Superior temporal gyrus (tissue), 1 donor: ENCODE measurements around the gene CHODL.

Experiments used
- DNase-seq: peaks from one replicate; pipeline ENCODE4 v3.0.0-alpha.2; 2016; ENCODE audit errors: extremely low spot score

The CHODL gene, protein sequence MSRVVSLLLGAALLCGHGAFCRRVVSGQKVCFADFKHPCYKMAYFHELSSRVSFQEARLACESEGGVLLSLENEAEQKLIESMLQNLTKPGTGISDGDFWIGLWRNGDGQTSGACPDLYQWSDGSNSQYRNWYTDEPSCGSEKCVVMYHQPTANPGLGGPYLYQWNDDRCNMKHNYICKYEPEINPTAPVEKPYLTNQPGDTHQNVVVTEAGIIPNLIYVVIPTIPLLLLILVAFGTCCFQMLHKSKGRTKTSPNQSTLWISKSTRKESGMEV

DNA sequence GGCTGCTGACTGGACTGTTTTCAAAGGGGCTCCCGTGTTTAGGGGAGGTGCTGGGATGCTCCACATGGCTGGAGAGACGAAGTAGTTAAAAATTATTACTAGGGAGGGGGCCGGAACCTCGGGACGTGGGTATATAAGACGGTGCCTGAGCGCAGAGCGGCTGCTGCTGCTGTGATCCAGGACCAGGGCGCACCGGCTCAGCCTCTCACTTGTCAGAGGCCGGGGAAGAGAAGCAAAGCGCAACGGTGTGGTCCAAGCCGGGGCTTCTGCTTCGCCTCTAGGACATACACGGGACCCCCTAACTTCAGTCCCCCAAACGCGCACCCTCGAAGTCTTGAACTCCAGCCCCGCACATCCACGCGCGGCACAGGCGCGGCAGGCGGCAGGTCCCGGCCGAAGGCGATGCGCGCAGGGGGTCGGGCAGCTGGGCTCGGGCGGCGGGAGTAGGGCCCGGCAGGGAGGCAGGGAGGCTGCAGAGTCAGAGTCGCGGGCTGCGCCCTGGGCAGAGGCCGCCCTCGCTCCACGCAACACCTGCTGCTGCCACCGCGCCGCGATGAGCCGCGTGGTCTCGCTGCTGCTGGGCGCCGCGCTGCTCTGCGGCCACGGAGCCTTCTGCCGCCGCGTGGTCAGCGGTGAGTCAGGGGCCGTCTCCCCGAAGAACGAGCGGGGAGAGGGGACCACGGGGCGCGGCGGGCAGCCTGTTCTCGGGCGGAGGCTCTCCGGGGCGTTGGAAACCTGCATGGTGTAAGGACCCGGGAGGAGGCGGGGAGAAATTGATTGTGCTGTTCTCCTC lies at the start of gene CHODL:
CHODL (plus strand) TSS at position 163 of the 793 bp plus-strand sequence; CDS start at position 554, 391 bp downstream.
- DNase-seq = no peak

DNA sequence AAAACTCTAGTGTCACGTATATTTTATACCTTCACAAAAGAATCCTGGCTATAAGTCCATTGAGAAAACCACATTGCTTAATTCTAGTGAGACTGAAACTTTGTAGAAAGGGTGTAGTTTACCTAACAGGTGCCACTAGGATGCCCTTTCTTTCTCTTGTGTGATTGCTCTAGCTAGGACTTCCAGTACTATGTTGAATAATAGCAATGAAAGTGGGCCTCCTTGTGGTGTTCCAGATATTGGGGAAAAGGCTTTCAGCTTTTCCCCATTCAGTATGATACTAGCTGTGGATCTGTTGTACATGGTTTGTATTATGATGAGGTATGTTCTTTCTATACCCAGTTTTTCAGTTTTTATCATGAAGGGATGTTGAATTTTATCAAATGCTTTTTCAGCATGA lies 39.7 kb upstream of the CHODL start:
- DNase-seq = no peak

DNA sequence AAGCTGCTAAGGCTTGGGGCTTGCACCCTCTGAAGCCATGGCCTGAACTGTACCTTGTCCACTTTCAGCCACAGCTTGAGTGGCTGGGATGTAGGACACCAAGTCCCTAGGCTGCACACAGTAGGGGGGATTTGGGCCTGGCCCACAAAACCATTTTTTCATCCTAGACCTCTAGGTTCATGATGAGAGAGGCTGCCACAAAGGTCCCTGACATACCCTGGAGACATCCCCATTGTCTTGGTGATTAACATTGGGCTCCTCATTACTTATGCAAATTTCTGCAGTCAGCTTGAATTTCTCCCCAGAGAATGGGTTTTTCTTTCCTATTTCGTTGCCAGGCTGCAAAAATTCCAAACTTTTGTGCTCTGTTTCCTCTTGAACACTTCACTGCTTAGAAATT lies 26.3 kb upstream of the CHODL start:
- no peak for DNase-seq

DNA sequence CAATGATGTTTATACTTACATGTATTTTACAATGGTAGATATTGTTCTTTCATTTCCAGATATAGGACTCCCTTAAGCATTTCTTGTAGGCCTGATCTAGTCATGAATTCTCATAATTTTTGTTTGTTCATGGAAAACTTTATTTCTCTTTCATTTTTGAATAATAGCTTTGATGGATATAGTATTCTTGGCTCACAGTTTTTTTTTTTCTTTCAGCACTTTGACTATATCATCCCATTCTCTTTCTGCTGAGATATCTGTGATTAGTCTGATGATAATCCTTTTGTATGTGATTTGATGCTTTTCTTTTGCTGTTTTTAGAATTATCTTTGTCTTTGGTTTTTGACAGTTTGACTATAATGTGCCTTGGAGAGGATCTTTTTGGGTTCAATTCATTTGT lies 24.1 kb upstream of the CHODL start:
- no peak for DNase-seq

DNA sequence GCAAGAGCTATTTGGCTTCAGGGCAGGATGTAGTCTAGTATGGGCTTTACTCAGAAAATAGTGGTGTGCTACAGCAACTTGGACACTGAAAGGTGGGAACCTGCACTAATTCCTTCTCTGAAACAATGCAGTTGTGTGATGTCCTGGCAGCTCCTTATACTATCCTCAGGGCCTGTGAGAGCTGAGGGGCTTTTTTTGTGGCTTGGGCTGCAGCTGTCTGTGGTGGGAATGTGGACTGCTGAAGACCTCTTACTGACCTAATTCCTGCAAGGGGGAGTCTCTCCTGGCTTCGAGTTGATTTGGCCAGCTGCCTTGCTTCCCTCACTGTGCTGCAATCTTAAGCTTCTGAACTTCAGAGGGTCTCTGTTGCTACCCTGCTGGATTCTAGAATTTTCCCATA lies 22.3 kb upstream of the CHODL start:
- no peak for DNase-seq

DNA sequence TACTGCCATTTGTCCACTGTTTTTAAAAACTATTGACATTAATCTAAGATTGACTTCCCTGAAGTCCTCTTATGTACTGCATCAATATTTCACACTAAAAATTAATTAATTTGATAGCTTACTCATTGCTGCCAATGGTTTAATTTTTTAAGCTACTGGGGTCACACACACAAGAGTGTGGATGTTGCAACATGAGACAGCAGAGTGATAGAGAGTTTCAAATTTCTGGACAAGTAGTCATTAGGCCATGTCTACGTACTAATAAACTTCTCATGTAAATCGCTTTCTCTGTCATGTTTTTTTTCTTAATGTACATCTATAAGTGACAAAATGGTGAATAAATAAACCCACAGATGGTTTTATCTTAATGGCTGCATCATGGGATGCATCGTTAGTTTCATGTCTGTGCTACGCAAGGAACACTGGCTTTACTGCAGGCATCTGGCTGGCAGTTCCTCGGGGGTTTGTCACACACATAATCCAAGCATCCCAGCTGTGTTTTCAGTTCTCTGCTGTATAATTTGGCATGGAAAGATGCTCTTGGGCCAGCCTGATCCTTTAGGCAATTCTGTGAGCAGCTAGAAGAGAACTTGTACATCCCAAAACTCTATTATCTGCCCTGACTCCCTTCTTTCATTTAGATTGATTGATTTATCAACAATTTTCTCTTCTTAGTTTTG lies 16.4 kb upstream of the CHODL start:
- no peak for DNase-seq

DNA sequence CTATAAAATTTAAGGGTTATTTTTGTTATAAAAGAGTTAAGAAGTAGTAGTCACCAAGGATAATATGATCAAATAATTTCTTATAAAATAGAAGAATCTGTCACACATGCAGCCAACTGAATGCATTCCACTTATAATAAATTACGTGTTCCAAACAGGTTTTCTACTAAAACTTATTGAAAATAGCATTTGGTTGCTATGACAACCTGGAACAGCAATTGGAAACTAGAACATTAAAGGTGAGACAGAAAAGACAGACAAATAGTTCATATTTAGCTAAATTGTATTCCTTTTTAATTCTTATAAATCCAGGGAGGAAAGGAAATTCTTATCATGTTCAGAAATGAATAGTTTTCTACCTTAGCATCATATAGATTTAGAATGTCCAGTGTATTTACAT lies 9.1 kb upstream of the CHODL start:
- DNase-seq = no peak

DNA sequence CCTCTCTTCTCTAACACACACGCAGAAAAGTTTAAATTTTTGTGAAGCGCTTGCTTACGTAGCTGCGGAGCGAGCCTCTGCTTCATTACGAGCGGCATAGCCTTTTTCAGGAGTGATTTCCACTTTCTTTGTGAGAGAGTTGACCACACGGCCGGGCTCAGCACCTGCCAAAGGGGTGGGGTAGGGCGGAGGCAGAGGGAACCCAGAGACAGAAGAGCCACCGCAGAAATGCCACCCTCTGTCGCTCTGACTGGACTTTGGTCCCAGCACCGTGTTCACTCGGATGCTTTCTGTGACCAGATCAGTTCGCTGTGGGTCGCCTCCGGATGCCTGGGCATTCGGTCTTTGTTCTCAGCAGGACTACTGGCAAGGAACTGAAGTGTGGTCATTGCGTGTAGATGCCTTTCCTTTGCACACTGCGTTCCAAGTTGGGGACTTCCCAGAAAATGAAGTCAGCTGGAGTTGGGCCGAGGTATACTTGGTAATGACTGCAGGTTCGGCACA lies 883 bp downstream of the CHODL start:
- DNase-seq = no peak

DNA sequence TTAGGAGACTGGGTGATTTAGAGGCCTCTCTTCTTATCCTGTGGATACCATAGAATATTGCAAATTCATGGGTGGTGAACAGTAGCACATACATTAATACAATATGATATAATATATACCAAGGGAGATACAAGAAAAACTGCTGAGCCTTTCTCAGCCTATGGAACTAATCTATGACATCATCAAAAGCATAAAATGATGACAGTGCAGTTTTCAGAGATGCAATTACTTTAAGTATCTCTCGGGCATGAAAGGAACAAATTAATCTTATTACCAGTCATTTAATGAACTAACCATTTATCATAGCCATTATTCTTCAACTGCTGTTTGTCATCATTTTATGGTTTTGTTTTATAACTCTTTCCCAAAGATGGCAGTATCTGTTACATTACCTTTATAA lies 3.5 kb downstream of the CHODL start:
- no peak for DNase-seq

DNA sequence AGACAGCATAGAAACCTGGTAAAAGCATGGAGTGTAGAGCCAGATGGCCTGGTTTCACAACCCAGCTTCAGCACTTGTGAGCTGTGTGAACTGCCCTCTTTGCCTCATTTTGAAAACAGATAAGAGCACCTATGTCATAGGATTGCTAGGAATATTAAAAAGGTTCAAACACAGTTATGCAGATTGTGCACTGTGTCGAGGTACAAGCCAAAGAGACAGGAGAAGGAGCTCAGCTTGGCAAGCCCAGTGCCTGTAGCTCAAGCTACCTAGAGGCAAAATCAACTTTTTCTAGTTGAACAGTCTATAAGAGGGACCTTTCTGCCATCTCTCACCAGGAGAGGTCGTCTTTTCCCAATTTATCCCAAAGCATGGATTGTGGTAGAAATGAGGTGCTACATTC lies 5.0 kb downstream of the CHODL start:
- DNase-seq = no peak

DNA sequence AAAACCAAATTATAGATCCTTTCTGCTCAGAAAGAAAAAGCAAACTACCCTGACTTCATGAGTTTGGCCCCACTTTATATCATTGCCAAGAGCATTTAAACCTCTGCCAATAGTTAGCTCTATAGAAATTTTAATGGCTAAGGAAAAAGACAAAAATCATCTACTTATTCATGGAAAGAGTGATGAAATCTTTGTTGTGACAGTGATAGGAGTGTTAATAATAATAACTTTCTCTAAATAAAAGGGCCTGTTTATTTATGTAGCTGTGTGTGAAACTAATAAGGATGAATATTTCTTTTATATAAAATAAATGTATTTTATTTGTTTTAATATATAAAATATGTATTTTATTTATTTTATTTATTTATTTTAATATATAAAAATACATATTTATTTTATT lies 6.4 kb downstream of the CHODL start:
- no peak for DNase-seq

DNA sequence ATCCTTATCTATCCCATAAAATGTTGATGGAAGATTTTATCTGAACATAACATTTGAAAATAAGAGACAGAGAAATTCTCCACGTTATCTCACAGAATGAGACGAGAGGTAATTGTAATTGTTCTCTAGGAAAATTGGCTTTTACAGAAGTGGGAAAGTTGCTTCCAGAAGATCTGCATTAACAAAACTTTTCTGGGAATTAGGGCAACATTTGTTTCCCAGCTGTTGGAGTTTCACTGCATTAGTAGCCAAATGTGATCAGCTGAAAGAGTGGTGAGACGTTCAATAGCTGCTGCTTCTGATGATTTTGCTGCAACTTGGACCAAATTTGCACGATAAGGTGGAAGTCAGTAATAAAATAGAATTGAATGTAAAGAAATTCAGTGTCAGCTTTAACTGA lies 7.6 kb downstream of the CHODL start:
- DNase-seq = no peak

DNA sequence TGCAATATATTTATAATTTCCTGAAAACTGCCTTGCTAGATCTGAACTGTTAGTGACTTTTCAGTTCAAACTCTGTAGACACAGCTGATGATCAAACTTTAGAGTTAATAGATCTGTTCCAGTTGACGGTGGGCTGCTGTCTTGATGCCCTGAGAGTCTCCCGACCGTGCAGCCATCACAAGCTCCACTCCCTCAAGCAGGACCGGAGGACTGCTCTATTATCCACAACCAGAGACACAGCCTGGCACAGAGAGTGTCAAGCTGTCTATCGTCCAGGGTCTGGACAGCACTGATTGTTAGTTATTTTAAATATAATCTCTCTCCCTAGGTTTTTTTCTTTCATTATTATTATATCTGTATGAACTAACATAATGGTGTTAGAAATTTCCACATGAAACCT lies 8.0 kb downstream of the CHODL start:
- DNase-seq = no peak

DNA sequence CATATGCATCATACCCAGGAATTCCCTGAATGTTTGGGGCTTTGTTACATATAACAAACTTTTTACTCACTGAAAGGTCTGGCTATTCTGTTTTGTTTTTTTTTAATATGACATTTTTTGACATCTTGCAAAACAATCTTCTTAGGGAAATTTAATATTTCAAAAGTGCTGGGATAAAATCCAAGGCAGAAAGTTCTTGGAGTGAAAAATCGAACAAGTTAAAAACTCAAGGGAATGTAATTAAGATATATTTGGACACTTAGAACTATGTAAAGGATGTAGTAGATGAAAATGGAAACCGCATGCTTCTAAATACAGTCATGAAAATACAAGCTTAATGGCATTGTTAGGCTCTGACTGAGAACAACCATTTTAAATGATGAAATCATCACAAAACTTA lies 8.6 kb downstream of the CHODL start:
- no peak for DNase-seq

DNA sequence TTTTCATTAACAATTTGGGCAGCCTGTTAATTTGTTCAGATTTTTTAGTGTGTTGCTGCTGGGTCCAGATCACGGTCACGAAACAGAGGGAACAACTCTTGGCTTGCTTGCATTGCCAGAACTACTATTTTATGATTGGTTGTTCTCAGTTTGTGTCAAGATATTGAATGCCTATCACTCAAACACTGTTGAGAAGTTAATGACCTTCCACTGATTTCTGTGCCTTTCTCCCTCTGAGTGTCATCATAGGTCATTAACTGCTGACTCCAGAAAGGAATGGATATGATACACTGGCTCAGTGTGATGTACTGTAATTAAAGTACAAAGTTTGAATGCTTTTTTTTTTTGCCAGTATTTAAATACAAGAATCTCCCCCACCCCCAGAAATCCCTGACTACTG lies 9.2 kb downstream of the CHODL start:
- no peak for DNase-seq

DNA sequence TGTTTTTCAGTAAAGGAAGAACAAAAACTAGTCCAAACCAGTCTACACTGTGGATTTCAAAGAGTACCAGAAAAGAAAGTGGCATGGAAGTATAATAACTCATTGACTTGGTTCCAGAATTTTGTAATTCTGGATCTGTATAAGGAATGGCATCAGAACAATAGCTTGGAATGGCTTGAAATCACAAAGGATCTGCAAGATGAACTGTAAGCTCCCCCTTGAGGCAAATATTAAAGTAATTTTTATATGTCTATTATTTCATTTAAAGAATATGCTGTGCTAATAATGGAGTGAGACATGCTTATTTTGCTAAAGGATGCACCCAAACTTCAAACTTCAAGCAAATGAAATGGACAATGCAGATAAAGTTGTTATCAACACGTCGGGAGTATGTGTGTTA lies 21.3 kb downstream of the CHODL start:
- DNase-seq = no peak

DNA sequence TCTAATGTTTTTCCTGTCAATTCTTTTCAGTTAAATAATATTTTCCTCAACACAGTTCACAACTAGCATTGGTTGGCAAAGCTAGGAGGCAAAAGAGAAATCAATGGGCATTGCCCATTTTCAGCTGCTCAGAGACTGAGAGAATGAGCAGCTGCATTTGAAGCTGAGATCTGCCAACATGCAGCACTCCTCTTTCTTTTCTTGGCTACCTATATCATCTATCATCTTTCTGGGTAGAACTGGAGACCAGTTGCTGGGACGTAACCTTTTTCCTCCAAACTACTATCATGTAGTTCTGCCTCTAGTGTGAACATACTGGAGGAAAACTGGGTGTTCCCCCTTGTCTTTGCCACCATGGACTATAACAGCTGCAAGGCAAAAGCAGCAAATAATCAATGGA lies 22.9 kb downstream of the CHODL start:
- DNase-seq = no peak

DNA sequence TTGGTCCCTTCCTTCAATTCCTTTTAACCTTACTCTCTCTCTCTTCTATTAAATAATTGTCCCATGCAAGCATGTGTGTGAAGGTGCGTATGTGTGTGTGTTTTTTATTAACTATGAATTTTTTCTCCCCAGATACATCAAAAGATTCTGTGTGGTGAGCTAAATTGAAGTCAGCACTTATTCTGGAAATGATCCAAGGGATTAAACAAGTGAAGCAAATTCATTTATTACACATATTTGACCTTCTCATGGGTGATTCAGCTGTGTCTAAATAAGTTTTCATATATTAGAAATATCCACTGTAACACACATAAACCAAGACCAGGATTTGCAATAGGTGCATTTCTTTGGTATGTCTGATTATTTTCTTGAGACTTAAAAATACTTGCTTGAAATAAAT lies 24.3 kb downstream of the CHODL start:
- DNase-seq = no peak

DNA sequence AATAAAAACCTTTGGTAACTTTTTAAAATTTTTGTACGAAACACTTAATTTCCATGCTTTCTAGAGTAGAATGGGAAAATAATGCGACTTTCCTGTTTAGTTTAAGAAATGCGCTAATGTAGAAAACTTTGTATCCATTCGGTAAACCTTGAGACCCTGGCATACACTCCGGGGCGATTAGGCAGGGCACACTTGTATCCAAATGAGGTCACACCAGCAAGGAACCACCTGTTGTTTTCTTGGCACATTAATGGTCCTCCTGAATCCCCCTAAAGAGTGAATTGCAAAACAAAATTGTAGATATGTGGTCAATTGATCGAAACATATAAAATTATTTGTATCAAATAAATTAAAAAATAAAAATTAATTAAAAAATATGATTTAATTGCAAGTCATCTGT lies 25.2 kb downstream of the CHODL start:
- DNase-seq = no peak

DNA sequence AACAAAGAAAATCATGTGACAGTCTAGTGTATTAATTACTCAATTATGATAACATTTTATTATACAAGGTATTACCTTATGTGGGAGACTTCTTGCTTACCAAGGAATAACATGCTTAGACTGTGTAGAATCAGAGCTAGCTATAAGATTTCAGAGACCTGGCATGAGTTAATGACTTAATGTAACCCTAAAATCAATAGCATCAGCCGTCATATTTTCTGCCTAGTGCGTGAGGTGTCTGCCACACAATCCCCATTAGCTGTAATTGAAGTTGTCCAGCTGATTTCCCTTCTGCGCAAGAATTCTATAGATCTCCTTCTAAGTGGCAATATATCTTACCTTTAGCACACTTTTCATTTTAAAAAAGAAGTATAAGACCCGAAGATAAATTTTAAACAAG lies 28.8 kb downstream of the CHODL start:
- no peak for DNase-seq

DNA sequence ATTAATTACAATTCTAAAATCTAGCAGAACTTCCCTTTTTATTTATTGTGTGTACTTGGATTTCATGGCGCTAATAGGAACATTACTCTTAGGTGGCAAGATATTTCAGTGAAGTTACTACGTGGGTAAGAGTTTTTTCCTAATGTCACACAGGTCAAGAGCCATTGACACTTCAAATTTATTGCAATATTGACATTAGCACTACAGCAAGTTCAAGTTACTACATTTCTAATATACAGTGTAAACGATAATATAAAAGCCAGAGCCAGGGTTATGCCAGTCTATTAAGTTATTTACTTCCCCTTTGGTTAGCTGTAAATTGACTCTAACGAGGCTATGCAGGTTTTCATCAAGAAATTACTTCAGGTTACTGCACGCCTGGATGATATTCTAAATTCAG lies 29.7 kb downstream of the CHODL start:
- no peak for DNase-seq

DNA sequence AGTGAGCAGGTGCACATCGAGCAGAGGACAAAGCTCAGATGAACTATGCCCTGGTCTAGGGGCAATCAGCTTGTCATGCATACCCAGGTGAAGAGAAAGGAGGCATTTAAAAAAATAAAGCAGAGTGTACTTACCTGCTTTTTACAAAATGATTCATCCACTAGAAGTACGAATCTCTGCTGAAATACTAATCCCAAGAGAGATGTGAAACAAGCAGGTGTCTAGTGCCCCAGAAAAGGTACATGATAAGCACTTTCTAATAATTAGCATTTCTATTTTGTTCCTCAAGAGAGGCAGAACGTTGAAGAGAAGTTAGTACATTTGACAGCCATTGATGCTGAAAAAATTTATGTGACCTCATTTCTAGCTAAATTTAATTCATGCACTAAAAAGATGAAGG lies 31.1 kb downstream of the CHODL start:
- no peak for DNase-seq

DNA sequence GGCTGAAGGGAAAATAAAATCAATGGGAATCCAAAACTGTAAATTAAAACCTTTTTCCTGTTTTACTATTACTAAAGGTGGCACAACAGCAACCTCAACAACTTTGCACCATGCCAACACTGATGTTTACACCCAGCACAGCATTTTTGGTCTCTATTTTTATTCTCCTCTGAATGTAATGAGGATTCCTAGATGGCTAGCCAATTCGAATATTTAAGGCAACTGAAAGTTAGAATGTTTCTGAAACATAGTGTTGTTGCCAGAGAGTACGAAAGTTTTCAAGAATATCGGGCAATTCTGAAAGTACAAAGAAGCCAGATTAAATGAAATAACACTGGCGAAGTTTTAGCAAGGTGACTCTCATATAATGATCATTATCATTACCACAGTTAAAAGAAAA lies 40.7 kb downstream of the CHODL start:
- DNase-seq = no peak
